CD4-positive, CD25-positive, alpha-beta regulatory T cell (primary cell): ENCODE measurements around the gene EIF2S3. TPM values are rescaled to one million over a fixed set of nuclear protein-coding genes. Genes with fewer than 3 reads are reported as not detected.

Experiments used
- ATAC-seq, 2 donors: fragments of 150-1000 bp; cut with Tn5 transposase; one replicate each; pipeline ENCODE4 v1.10.0; 2021; ENCODE audit warnings: low read depth in 2 of 2, moderate number of reproducible peaks in 2 of 2, moderate library complexity in 1 of 2
- DNase-seq, 3 donors: peaks; one replicate each; pipeline versions ENCODE4 v3.0.0 to v3.0.0-alpha.2; 2012 to 2022; ENCODE audit warnings: mixed read lengths in 1 of 3
- H3K27ac ChIP-seq: one replicate; pipeline ENCODE4 v1.7.0; 2013; ENCODE audit warnings: mild to moderate bottlenecking, low read length; ENCODE audit not compliant: insufficient read depth, poor library complexity, severe bottlenecking
- H3K27me3 ChIP-seq: one replicate; pipeline ENCODE4 v1.7.0; 2013; ENCODE audit warnings: low read length; ENCODE audit not compliant: control insufficient read depth, insufficient read depth
- H3K36me3 ChIP-seq: one replicate; pipeline ENCODE4 v1.7.0; 2013; ENCODE audit warnings: mild to moderate bottlenecking, low read length, moderate library complexity; ENCODE audit not compliant: control insufficient read depth, insufficient read depth
- H3K4me1 ChIP-seq: 2 replicates; pipeline ENCODE4 v1.7.0; 2013; ENCODE audit warnings: mild to moderate bottlenecking, low read length; ENCODE audit not compliant: insufficient read depth, control insufficient read depth, poor library complexity, severe bottlenecking
- H3K4me3 ChIP-seq: one replicate; pipeline ENCODE4 v1.7.0; 2013; ENCODE audit warnings: low read depth, mild to moderate bottlenecking, low read length, moderate library complexity
- H3K9me3 ChIP-seq, 2 experiments: 1 replicate in 1 of 2; 2 replicates in 1 of 2; pipeline ENCODE4 v1.7.0; 2013; ENCODE audit warnings: low read length in 2 of 2, mild to moderate bottlenecking in 1 of 2, moderate library complexity in 1 of 2; ENCODE audit not compliant: control insufficient read depth in 2 of 2
- H3K27ac Mint-ChIP-seq, 3 donors: one replicate each; pipeline ENCODE4 v1.8.0; 2020 to 2022; ENCODE audit warnings: mild to moderate bottlenecking in 3 of 3, mixed read lengths in 3 of 3, moderate library complexity in 2 of 3
- H3K27me3 Mint-ChIP-seq: one replicate; pipeline ENCODE4 v1.8.0; 2022; ENCODE audit warnings: mild to moderate bottlenecking, mixed read lengths
- H3K36me3 Mint-ChIP-seq: one replicate; pipeline ENCODE4 v1.8.0; 2020; ENCODE audit warnings: mixed read lengths
- H3K4me1 Mint-ChIP-seq, 4 donors: one replicate each; pipeline ENCODE4 v1.8.0; 2020 to 2022; ENCODE audit warnings: mixed read lengths in 4 of 4, mild to moderate bottlenecking in 1 of 4
- H3K4me3 Mint-ChIP-seq, 4 donors: one replicate each; pipeline ENCODE4 v1.8.0; 2020 to 2022; ENCODE audit warnings: mild to moderate bottlenecking in 4 of 4, mixed read lengths in 4 of 4, moderate library complexity in 3 of 4
- H3K9me3 Mint-ChIP-seq, 7 donors: one replicate each; pipeline ENCODE4 v1.8.0; 2020 to 2022; ENCODE audit warnings: mixed read lengths in 7 of 7, mild to moderate bottlenecking in 3 of 7, moderate library complexity in 2 of 7
- polyA plus RNA-seq, 4 donors: library from polyadenylated mRNA; unstranded; fragments of 300-500 nt; fragmentation: Illumina TruSeq; gene quantifications; one replicate each; pipeline ENCODE4 v1.2.3, GENCODE V29; 2021
- total RNA-seq: library from RNA; stranded (reverse); gene quantifications from one replicate; pipeline ENCODE4 v1.2.3, GENCODE V29; 2022

EIF2S3 gene
- total RNA-seq (228 TPM), polyA plus RNA-seq (100 to 1,000 TPM in 2 of 4 donors, 10 to 100 TPM in 2; 55.7 to 137 (median 111) TPM)

DNA sequence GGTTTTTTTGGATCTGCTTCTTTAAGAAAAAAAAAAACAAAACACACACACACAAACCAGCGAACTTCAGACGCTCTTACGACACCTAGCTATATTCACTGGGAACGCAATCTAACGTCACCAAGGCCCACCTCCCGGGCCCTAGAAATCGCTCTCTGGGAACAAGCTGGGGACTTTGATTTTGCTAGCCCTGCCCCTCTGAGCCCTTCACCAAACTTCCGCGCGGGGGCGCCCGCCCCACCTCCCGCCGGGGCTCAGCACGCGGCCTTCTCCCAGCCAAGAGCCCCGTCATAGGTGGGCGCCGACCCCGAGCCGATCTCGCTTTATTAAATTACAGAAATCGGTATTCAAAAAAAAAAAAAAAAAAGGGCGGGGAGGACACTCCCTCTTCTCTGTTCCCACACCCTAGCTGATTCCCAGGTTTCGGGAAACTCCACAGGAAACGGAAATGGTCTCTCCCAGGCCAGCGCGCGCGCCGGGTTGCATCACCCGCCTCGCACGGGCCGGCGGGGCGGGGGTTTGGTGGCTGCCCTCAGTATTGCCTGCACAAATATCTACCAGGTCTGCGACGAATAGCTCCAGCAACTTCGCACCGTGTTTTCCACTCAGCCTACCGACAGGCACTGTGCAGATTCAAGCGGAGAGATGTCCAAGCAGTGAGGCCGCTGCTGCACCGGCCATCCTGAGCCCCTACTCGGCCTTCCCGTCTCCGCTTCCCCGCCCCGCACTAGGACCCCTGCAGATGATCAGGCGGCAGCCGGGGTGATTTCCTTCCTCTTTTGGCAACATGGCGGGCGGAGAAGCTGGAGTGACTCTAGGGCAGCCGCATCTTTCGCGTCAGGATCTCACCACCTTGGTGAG is at the start of gene EIF2S3:
TSS of gene EIF2S3 (plus strand) at position 775 of the 861 bp plus-strand sequence. CDS start at position 788, 13 bp downstream.
- ATAC-seq, result peak; percentile 85 to 86
- peak within 1 kb of the TSS in 2 of 3 donors; percentile 99 for H3K27ac Mint-ChIP-seq
- Histone ChIP-seq H3K27me3 (no peaks in the 10 kb centered on the region), H3K27ac (no peak within 1 kb of the TSS), H3K36me3 (peaks cover 15% of the 10 kb centered on the region), H3K4me3 (no peak within 1 kb of the TSS), H3K4me1 (peaks cover 6% of the 10 kb centered on the region), H3K9me3 (no peaks in the 10 kb centered on the region)
- H3K36me3 Mint-ChIP-seq, result no peaks in the 10 kb centered on the region
- H3K4me3 Mint-ChIP-seq, result peak within 1 kb of the TSS in 1 of 4 donors; percentile 98
- no peaks in the 10 kb centered on the region for H3K27me3 Mint-ChIP-seq
- no peaks in the 10 kb centered on the region for H3K9me3 Mint-ChIP-seq
- peak; percentile 79 to 98 (median 94) for DNase-seq
- H3K4me1 Mint-ChIP-seq, result peaks cover 0 to 28% (median 0%) of the 10 kb centered on the region in 4 donors

DNA sequence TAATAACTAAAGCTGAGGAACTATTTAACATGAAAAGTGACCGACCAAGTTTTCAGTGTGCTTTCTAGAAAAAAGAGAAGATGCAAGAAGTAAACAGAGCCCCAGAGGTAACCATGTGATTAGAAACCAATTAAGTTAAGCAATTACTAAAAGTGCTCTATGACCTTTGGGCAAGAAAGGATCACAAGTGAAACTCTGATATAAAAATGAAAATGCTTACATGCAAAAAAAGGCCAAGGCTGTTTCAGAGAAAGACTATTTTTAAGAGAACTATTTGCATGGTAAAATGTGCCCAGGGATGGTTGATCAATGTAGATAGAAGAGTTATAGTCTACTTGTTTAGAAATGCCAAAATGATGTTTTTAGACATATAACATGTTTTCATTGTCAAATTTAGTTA is 49.7 kb upstream of the EIF2S3 start:
- DNase-seq (no peak), ATAC-seq (no peak)
- Mint-ChIP-seq H3K9me3 (peaks cover 0 to 2% (median 0%) of the 10 kb centered on the region in 7 donors), H3K4me1 (peaks cover 5 to 29% (median 11%) of the 10 kb centered on the region in 4 donors), H3K27ac (no peak overlapping the region), H3K27me3 (no peaks in the 10 kb centered on the region), H3K4me3 (peak overlapping the region in 1 of 4 donors; percentile 77), H3K36me3 (peaks cover 10% of the 10 kb centered on the region)
- Histone ChIP-seq H3K9me3 (no peaks in the 10 kb centered on the region), H3K27me3 (no peaks in the 10 kb centered on the region), H3K27ac (no peak overlapping the region), H3K36me3 (peaks cover 8% of the 10 kb centered on the region), H3K4me1 (no peaks in the 10 kb centered on the region), H3K4me3 (no peak overlapping the region)

DNA sequence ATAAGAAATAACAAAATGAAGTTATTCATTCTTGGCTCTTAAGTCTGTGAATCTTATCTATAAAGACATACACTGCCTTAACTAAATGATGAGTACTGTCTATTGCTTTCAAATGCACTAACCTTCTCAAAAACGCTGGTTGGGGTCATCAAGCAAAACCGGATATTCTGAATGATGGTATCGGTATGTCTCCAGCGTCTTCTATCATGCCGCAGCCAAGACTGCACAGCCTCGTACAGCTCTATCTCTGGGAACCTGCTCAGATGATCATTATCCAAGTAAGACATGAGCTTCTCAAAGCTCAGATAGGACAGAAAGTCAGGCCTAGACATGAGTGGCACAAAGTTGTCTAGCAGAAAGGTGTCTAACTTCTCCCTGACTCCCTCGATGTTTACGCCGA is 48.9 kb upstream of the EIF2S3 start:
- no peaks in the 10 kb centered on the region for H3K27me3 ChIP-seq
- H3K4me3 Mint-ChIP-seq, result no peak overlapping the region
- no peak for DNase-seq
- no peaks in the 10 kb centered on the region for H3K9me3 ChIP-seq
- peaks cover 9 to 37% (median 18%) of the 10 kb centered on the region in 4 donors for H3K4me1 Mint-ChIP-seq
- no peaks in the 10 kb centered on the region for H3K4me1 ChIP-seq
- H3K36me3 Mint-ChIP-seq, result peaks cover 13% of the 10 kb centered on the region
- no peaks in the 10 kb centered on the region for H3K27me3 Mint-ChIP-seq
- peaks cover 0 to 2% (median 0%) of the 10 kb centered on the region in 7 donors for H3K9me3 Mint-ChIP-seq
- H3K27ac Mint-ChIP-seq, result no peak overlapping the region
- no peak overlapping the region for H3K4me3 ChIP-seq
- no peak for ATAC-seq
- peaks cover 8% of the 10 kb centered on the region for H3K36me3 ChIP-seq
- no peak overlapping the region for H3K27ac ChIP-seq

- Mint-ChIP-seq H3K36me3 (peaks cover 10% of the 10 kb centered on the region), H3K4me3 (no peak overlapping the region), H3K4me1 (peaks cover 13 to 38% (median 30%) of the 10 kb centered on the region in 4 donors), H3K27me3 (no peaks in the 10 kb centered on the region), H3K27ac (no peak overlapping the region), H3K9me3 (peaks cover 0 to 2% (median 0%) of the 10 kb centered on the region in 7 donors)
- no peaks in the 10 kb centered on the region for H3K27me3 ChIP-seq
- ATAC-seq (no peak), DNase-seq (no peak)
- H3K36me3 ChIP-seq, result no peaks in the 10 kb centered on the region
- peaks cover 4% of the 10 kb centered on the region for H3K4me1 ChIP-seq
- H3K9me3 ChIP-seq, result no peaks in the 10 kb centered on the region
- no peak overlapping the region for H3K4me3 ChIP-seq
- no peak overlapping the region for H3K27ac ChIP-seq
Measured at GRCh38 chrX:24012266-24012665, 42.5 kb upstream of the EIF2S3 start.

DNA sequence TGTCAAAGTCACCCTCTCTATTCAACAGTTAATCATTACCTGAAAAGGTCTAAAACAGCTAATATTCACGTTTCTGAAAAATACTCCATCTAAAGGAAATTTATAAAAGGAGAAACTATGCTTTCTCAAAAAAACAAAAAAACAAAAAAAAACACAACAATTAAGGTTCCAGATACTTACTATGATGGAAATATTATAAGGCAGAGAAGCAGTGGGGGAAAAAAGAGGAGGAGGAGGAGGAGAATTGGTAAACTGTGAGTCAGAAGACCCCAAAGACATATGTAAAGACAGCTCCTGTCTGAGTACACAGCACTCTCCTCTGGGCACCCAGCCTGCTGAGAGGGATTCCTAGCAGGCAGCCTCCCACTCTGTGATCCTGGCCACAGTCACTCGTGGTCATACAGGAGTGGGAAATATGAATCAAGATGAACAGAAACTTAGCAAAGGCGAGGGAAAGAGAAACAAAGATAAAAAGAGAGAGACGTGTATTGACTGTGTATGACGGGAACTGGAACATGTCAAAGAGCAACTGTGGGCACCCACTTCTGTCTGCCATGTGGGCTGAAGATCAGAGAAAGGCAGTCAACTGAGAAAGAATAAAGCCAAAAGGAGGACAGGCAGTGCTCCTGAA is 40.3 kb upstream of the EIF2S3 start:
- Histone ChIP-seq H3K36me3 (peaks cover 2% of the 10 kb centered on the region), H3K4me1 (peaks cover 7% of the 10 kb centered on the region), H3K27me3 (no peaks in the 10 kb centered on the region), H3K27ac (no peak overlapping the region), H3K4me3 (peak overlapping the region; percentile 41), H3K9me3 (no peaks in the 10 kb centered on the region)
- H3K9me3 Mint-ChIP-seq, result peaks cover 0 to 2% (median 0%) of the 10 kb centered on the region in 7 donors
- peak overlapping the region in 3 of 4 donors; percentile 2 to 70 (median 64) for H3K4me3 Mint-ChIP-seq
- peaks cover 15 to 36% (median 29%) of the 10 kb centered on the region in 4 donors for H3K4me1 Mint-ChIP-seq
- DNase-seq (peak in 1 of 3 donors; percentile 35), ATAC-seq (peak; percentile 44 to 64)
- H3K27ac Mint-ChIP-seq, result peak overlapping the region; percentile 10 to 94 (median 64)
- no peaks in the 10 kb centered on the region for H3K27me3 Mint-ChIP-seq
- H3K36me3 Mint-ChIP-seq, result peaks cover 11% of the 10 kb centered on the region

DNA sequence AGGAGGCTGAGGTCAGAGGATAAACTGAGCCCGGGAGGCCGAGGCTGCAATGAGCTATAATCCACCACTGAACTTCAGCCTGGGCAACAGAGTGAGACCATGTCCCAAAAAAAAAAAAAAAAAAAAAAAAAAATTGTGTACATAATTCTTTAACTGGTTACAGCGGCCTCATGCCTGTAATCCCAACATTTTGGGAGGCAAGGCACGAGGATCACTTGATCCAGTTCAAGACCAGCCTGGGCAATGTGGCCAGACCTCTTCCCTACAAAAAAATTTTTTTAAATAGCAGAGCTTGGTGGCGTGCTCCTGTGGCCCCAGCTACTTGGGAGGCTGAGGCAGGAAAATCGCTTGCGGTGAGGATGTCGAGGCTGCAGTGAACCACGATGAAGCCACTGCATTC is 37.1 kb upstream of the EIF2S3 start:
- no peaks in the 10 kb centered on the region for H3K27me3 ChIP-seq
- DNase-seq, result no peak
- Mint-ChIP-seq H3K36me3 (peaks cover 10% of the 10 kb centered on the region), H3K4me1 (peaks cover 21 to 48% (median 32%) of the 10 kb centered on the region in 4 donors), H3K9me3 (no peaks in the 10 kb centered on the region), H3K4me3 (peak overlapping the region in 1 of 4 donors; percentile 84), H3K27me3 (no peaks in the 10 kb centered on the region), H3K27ac (no peak overlapping the region)
- H3K4me1 ChIP-seq, result peaks cover 22% of the 10 kb centered on the region
- no peak for ATAC-seq
- no peaks in the 10 kb centered on the region for H3K9me3 ChIP-seq
- H3K36me3 ChIP-seq, result peaks cover 2% of the 10 kb centered on the region
- no peak overlapping the region for H3K27ac ChIP-seq
- H3K4me3 ChIP-seq, result no peak overlapping the region

DNA sequence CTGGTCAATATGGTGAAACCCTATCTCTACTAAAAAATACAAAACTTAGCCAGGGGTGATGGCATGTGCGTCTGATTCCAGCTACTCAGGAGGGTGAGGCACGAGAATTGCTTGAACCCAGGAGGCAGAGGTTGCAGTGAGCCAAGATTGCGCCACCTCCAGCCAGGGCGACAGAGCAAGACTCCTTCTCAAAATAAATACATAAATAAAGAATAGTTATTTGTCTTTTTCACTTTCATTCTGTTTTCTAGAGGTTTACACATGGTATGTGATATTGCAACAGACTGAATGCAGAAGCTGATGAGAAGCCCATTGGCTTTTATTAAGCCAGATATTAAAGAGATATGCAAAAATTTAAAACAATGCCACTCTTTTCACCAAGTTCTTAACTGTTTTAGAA is 35.9 kb upstream of the EIF2S3 start:
- no peak overlapping the region for H3K27ac Mint-ChIP-seq
- H3K36me3 ChIP-seq, result peaks cover 2% of the 10 kb centered on the region
- no peaks in the 10 kb centered on the region for H3K27me3 Mint-ChIP-seq
- no peaks in the 10 kb centered on the region for H3K9me3 Mint-ChIP-seq
- no peaks in the 10 kb centered on the region for H3K9me3 ChIP-seq
- peaks cover 20 to 51% (median 37%) of the 10 kb centered on the region in 4 donors for H3K4me1 Mint-ChIP-seq
- no peak overlapping the region for H3K4me3 Mint-ChIP-seq
- ATAC-seq, result no peak
- no peak overlapping the region for H3K27ac ChIP-seq
- H3K36me3 Mint-ChIP-seq, result peaks cover 10% of the 10 kb centered on the region
- no peak overlapping the region for H3K4me3 ChIP-seq
- no peak for DNase-seq
- H3K27me3 ChIP-seq, result no peaks in the 10 kb centered on the region
- H3K4me1 ChIP-seq, result peaks cover 29% of the 10 kb centered on the region
